HepG2 (cell line): ENCODE measurements around the gene TPRX1. TPM values are rescaled to one million over a fixed set of nuclear protein-coding genes. Genes with fewer than 3 reads are reported as not detected.

ENCODE experiments used
- ARHGAP35 ChIP-seq: sonication (generic); formaldehyde crosslinking; IDR thresholded peaks from 2 replicates; pipeline ENCODE4 v1.9.0; 2022; ENCODE audit warnings: mild to moderate bottlenecking, inconsistent platforms, moderate library complexity, missing genetic modification reagents, borderline replicate concordance
- ELK4 ChIP-seq: sonication (generic); formaldehyde crosslinking; IDR thresholded peaks from 2 replicates; pipeline ENCODE4 v1.9.0; 2021; ENCODE audit warnings: missing genetic modification reagents, borderline replicate concordance
- ESRRA ChIP-seq: sonication (generic); formaldehyde crosslinking; IDR thresholded peaks from 2 replicates; pipeline ENCODE4 v1.5.1; 2020; ENCODE audit warnings: mild to moderate bottlenecking, low read depth, missing genetic modification reagents
- GLI4 ChIP-seq: sonication (generic); formaldehyde crosslinking; IDR thresholded peaks from 2 replicates; pipeline ENCODE4 v1.5.1; 2020; ENCODE audit warnings: missing genetic modification reagents, mild to moderate bottlenecking, moderate library complexity, borderline replicate concordance
- GMEB2 ChIP-seq: IDR thresholded peaks from 2 replicates; pipeline ENCODE4 v1.6.1; 2016; ENCODE audit warnings: missing biosample characterization, missing genetic modification reagents, low read depth
- HCFC1 ChIP-seq: fragments of 150-350 bp; IDR thresholded peaks from 2 replicates; pipeline ENCODE4 v1.6.1; 2014; ENCODE audit warnings: low read depth, low read length
- JARID2 ChIP-seq: sonication (generic); formaldehyde crosslinking; IDR thresholded peaks from 2 replicates; pipeline ENCODE4 v1.8.1; 2023; ENCODE audit warnings: missing genetic modification reagents, inconsistent platforms; ENCODE audit not compliant: insufficient replicate concordance
- MLX ChIP-seq: IDR thresholded peaks from 2 replicates; pipeline ENCODE4 v1.6.1; 2016
- MYNN ChIP-seq: sonication (generic); formaldehyde crosslinking; IDR thresholded peaks from 2 replicates; pipeline ENCODE4 v1.4.0; 2020; ENCODE audit warnings: mild to moderate bottlenecking, low read depth, missing genetic modification reagents
- NCOA5 ChIP-seq: sonication (generic); formaldehyde crosslinking; IDR thresholded peaks from 2 replicates; pipeline ENCODE4 v1.4.0; 2020; ENCODE audit warnings: missing genetic modification reagents
- POLR2G ChIP-seq: fragments of 200-400 bp; formaldehyde crosslinking; IDR thresholded peaks from 2 replicates; pipeline ENCODE4 v1.6.1; 2018; ENCODE audit warnings: mild to moderate bottlenecking, low read depth, low read length, moderate library complexity
- TBX3 ChIP-seq: fragments of 450-650 bp; IDR thresholded peaks from 2 replicates; pipeline ENCODE4 v1.6.1; 2017; ENCODE audit warnings: antibody characterized with exemption, mild to moderate bottlenecking, inconsistent platforms, borderline replicate concordance
- ZNF3 ChIP-seq: IDR thresholded peaks from 2 replicates; pipeline ENCODE4 v1.7.0; 2017; ENCODE audit warnings: inconsistent platforms
- polyA plus RNA-seq, 8 experiments: library from polyadenylated mRNA; depleted of rRNA in 3 of 8; stranded (reverse) in 7 of 8; unstranded in 1 of 8; fragments of >200 nt; fragmentation: Illumina TruSeq in 4 of 8; extraction: Trizol in 4 of 8; gene quantifications; 2 replicates each; pipeline versions ENCODE4 v1.2.1 to v1.2.3, GENCODE V29; 2011 to 2016; ENCODE audit warnings: low read depth in 4 of 8, missing spikeins in 1 of 8, mixed read lengths in 1 of 8; ENCODE audit not compliant: insufficient read depth in 1 of 8
- total RNA-seq, 5 experiments: library from RNA; depleted of rRNA; stranded (reverse); fragments of >200 nt; fragmentation: Illumina TruSeq; extraction: Trizol; gene quantifications; 2 replicates each; pipeline ENCODE4 v1.2.3, GENCODE V29; 2016; ENCODE audit warnings: low read depth in 1 of 5
- TF ChIP-seq, protein P1 (sequence below): sonication (generic); formaldehyde crosslinking; IDR thresholded peaks from 2 replicates; pipeline ENCODE4 v1.8.1; 2023; ENCODE audit warnings: mild to moderate bottlenecking, missing genetic modification reagents
- TF ChIP-seq, protein P2 (sequence below): sonication (generic); formaldehyde crosslinking; IDR thresholded peaks from 2 replicates; pipeline ENCODE4 v1.5.1; 2020; ENCODE audit warnings: mild to moderate bottlenecking, missing genetic modification reagents, moderate library complexity
- TF ChIP-seq, protein P3 (sequence below): IDR thresholded peaks from 2 replicates; pipeline ENCODE4 v1.6.1; 2016; ENCODE audit warnings: low read depth, borderline replicate concordance

The TPRX1 gene
- total and polyA plus RNA-seq, 2 of the 13 experiments (the other 11 are each of a cell fraction or from before 2014, with no cell fraction given) = not detected

- TF ChIP-seq, protein P1, sequence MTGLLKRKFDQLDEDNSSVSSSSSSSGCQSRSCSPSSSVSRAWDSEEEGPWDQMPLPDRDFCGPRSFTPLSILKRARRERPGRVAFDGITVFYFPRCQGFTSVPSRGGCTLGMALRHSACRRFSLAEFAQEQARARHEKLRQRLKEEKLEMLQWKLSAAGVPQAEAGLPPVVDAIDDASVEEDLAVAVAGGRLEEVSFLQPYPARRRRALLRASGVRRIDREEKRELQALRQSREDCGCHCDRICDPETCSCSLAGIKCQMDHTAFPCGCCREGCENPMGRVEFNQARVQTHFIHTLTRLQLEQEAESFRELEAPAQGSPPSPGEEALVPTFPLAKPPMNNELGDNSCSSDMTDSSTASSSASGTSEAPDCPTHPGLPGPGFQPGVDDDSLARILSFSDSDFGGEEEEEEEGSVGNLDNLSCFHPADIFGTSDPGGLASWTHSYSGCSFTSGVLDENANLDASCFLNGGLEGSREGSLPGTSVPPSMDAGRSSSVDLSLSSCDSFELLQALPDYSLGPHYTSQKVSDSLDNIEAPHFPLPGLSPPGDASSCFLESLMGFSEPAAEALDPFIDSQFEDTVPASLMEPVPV = 0 out of 2 replicates have a peak, but pooled peaks have one; percentile 81
- 0 out of 2 replicates have a peak, but pooled peaks have one; percentile 13 for TF ChIP-seq GMEB2 (CRISPR knock-in tag)
- TF ChIP-seq HCFC1 = no peak
- no peak for TF ChIP-seq NCOA5 (CRISPR knock-in tag)
- peak; percentile 98 for TF ChIP-seq POLR2G
- no peak for TF ChIP-seq ZNF3
- peak; percentile 48; the same call in 1 of the 2 replicates for TF ChIP-seq ARHGAP35
- TF ChIP-seq, protein P2, sequence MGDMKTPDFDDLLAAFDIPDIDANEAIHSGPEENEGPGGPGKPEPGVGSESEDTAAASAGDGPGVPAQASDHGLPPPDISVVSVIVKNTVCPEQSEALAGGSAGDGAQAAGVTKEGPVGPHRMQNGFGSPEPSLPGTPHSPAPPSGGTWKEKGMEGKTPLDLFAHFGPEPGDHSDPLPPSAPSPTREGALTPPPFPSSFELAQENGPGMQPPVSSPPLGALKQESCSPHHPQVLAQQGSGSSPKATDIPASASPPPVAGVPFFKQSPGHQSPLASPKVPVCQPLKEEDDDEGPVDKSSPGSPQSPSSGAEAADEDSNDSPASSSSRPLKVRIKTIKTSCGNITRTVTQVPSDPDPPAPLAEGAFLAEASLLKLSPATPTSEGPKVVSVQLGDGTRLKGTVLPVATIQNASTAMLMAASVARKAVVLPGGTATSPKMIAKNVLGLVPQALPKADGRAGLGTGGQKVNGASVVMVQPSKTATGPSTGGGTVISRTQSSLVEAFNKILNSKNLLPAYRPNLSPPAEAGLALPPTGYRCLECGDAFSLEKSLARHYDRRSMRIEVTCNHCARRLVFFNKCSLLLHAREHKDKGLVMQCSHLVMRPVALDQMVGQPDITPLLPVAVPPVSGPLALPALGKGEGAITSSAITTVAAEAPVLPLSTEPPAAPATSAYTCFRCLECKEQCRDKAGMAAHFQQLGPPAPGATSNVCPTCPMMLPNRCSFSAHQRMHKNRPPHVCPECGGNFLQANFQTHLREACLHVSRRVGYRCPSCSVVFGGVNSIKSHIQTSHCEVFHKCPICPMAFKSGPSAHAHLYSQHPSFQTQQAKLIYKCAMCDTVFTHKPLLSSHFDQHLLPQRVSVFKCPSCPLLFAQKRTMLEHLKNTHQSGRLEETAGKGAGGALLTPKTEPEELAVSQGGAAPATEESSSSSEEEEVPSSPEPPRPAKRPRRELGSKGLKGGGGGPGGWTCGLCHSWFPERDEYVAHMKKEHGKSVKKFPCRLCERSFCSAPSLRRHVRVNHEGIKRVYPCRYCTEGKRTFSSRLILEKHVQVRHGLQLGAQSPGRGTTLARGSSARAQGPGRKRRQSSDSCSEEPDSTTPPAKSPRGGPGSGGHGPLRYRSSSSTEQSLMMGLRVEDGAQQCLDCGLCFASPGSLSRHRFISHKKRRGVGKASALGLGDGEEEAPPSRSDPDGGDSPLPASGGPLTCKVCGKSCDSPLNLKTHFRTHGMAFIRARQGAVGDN = peak; percentile 73
- TF ChIP-seq, protein P3, sequence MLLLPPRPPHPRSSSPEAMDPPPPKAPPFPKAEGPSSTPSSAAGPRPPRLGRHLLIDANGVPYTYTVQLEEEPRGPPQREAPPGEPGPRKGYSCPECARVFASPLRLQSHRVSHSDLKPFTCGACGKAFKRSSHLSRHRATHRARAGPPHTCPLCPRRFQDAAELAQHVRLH = peak; percentile 58
- no peak for TF ChIP-seq JARID2 (CRISPR knock-in tag)
- TF ChIP-seq GLI4 (CRISPR knock-in tag) = no peak
- TF ChIP-seq ESRRA (CRISPR knock-in tag) = peak; percentile 30; the same call in 1 of the 2 replicates
- no peak for TF ChIP-seq MLX
- TF ChIP-seq ELK4 (CRISPR knock-in tag) = no peak
- TF ChIP-seq MYNN (CRISPR knock-in tag) = no peak
- no peak for TF ChIP-seq TBX3
Measured at GRCh38 chr19:47778049-47778953, 26.1 kb downstream of the TPRX1 start, which contains the start of gene SELENOW (continued).
